Gastrocnemius medialis (tissue), 4 donors: ENCODE results near the gene PLEKHH2.

Experiments
- CTCF ChIP-seq, 5 experiments: fragments of 450-650 bp in 3 of 5; fragments of 200-600 bp in 2 of 5; sonication (generic) in 2 of 5; IDR thresholded peaks in 4 of 5; conservative IDR thresholded peaks in 1 of 5; 1 replicate in 4 of 5; 2 replicates in 1 of 5; pipeline ENCODE4 v1.5.1; 2016 to 2019; ENCODE audit warnings: antibody characterized with exemption in 5 of 5, mild to moderate bottlenecking in 3 of 5, moderate library complexity in 3 of 5
- POLR2A ChIP-seq, 2 donors: fragments of 450-650 bp; IDR thresholded peaks; one replicate each; pipeline ENCODE4 v1.6.1; 2017; ENCODE audit warnings: antibody characterized with exemption in 2 of 2, mild to moderate bottlenecking in 2 of 2, moderate library complexity in 2 of 2

DNA sequence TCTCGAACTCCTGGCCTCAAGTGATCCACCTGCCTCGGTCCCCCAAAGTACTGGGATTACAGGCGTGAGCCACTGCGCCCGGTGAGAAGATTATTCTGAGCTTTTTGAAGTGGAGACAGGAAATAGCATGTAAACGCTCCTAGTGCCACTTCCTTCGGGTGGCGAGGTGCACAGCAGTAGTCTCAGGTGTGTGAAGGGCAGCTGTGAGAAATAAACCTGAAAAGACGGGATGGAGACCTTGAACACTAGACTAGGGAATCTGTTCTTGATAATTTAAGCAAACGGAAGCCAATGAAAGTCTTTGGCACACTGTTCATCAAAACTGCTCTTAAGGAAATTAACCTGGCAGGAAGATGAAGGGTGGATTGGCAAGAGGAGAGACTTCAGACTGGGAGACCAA is 439 bp upstream of the PLEKHH2 start:
- TF ChIP-seq CTCF (IDR thresholded peaks at IDR 0.05 in 4 of 5, conservative IDR thresholded peaks at IDR 0.05 in 1 of 5) (no peak), POLR2A (IDR thresholded peaks at IDR 0.05) (no peak)
